ENCODE data around the gene CDK5R1.

GRCh38 chr17:32517982-32518381 lies 31.2 kb downstream of the CDK5R1 start:
- TF ChIP-seq, protein P1, sequence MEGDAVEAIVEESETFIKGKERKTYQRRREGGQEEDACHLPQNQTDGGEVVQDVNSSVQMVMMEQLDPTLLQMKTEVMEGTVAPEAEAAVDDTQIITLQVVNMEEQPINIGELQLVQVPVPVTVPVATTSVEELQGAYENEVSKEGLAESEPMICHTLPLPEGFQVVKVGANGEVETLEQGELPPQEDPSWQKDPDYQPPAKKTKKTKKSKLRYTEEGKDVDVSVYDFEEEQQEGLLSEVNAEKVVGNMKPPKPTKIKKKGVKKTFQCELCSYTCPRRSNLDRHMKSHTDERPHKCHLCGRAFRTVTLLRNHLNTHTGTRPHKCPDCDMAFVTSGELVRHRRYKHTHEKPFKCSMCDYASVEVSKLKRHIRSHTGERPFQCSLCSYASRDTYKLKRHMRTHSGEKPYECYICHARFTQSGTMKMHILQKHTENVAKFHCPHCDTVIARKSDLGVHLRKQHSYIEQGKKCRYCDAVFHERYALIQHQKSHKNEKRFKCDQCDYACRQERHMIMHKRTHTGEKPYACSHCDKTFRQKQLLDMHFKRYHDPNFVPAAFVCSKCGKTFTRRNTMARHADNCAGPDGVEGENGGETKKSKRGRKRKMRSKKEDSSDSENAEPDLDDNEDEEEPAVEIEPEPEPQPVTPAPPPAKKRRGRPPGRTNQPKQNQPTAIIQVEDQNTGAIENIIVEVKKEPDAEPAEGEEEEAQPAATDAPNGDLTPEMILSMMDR (IDR thresholded peaks at IDR 0.05), result no peak
- TF ChIP-seq POLR2A (IDR thresholded peaks at IDR 0.05) (no peak), EP300 (IDR thresholded peaks at IDR 0.05; ENCODE audit: low read depth) (no peak)

All from transverse colon (tissue), 3 donors.